Diencephalon (tissue), 1 donor: ENCODE results near the gene BNIPL. TPM values are rescaled to one million over a fixed set of nuclear protein-coding genes. Genes with fewer than 3 reads are reported as not detected.

Experiments
- small RNA-seq: library from RNA; depleted of rRNA; stranded (forward); fragments of <200 nt; gene quantifications from one replicate; pipeline ENCODE3, GENCODE V24; 2014
- total RNA-seq: library from RNA; depleted of rRNA; stranded (reverse); fragments of >200 nt; gene quantifications from one replicate; pipeline ENCODE4 v1.2.3, GENCODE V29; 2014

BNIPL gene, protein sequence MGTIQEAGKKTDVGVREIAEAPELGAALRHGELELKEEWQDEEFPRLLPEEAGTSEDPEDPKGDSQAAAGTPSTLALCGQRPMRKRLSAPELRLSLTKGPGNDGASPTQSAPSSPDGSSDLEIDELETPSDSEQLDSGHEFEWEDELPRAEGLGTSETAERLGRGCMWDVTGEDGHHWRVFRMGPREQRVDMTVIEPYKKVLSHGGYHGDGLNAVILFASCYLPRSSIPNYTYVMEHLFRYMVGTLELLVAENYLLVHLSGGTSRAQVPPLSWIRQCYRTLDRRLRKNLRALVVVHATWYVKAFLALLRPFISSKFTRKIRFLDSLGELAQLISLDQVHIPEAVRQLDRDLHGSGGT
- 0.23 TPM for total RNA-seq

GRCh38 chr1:151036356-151036755 is at the start of gene BNIPL:
TSS of gene BNIPL (plus strand) at chr1:151036586. CDS start at chr1:151036726, 140 bp downstream.

GRCh38 chr1:151006327-151007052 is 29.9 kb upstream of the BNIPL start, which contains the start of gene MINDY1:
TSS of gene MINDY1 (minus strand) at chr1:151006902. CDS start at chr1:151002617, 4,285 bp downstream.

DNA sequence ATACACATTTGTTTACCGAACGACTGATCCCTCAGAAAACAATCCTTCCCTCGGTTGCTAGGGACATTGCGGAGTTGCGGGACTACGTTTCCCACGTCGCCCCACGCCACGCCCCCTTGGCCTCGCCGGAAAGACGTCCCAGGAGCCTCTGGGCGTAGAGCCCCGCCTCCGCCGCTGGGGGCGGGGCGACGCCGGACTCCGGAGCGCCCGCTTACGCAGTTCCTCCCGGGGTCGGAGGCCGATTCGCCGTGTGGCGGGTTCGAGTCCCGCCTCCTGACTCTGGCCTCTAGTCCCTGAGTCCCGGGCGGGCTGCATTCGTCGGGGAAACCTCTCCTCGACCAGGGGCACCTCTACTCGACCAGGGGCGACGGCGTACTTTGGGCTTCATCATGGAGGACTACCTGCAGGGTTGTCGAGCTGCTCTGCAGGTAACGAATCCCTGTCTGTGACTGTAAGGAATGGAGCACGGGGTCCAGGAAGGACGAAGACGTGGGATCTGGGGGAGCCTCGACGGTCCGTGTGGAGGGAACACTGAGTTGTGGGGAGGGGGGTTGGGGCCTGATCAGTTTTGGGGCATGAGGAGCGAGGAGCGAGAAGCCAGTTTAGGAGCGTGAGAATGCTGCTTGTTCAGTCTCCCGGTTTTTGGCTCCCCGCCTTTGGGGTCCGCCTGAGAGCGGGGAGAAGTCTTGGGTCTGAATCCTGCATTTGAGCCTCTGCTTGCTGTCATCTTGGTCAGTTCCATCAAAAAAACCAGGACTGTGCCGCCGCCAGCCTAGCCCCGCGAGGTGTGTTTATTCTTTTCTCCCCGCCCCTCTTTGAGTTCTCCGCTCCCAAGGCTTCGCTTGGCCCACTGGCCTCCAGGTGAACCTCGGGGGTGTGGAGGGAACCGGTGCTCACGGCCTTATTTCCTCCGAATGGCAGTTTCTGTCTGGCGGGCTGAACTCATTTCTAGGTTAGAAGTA is 27.9 kb upstream of the BNIPL start, which contains the start of gene PRUNE1:
Gene PRUNE1, plus strand, starts transcription at position 206 of the 962 bp plus-strand sequence. Its CDS starts 184 bp downstream, at position 390.

DNA sequence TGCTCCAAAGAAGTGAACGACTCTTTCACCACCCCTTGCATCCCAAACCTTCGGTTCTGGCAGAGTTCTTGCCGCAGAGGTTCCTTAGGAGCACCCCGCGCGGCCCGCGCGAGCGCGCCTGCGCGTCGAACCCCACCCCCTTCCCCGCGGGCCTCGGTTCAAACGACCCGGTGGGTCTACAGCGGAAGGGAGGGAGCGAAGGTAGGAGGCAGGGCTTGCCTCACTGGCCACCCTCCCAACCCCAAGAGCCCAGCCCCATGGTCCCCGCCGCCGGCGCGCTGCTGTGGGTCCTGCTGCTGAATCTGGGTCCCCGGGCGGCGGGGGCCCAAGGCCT is 11.2 kb downstream of the BNIPL start, which contains the start of gene C1orf56:
Gene C1orf56, plus strand, starts transcription at position 161 of the 334 bp plus-strand sequence. Its CDS starts 97 bp downstream, at position 258.

GRCh38 chr1:151059109-151060006 is 23.0 kb downstream of the BNIPL start, which contains the start of gene CDC42SE1:
TSS of gene CDC42SE1 (minus strand) at chr1:151059622. CDS start at chr1:151055730, 3,892 bp downstream.

DNA sequence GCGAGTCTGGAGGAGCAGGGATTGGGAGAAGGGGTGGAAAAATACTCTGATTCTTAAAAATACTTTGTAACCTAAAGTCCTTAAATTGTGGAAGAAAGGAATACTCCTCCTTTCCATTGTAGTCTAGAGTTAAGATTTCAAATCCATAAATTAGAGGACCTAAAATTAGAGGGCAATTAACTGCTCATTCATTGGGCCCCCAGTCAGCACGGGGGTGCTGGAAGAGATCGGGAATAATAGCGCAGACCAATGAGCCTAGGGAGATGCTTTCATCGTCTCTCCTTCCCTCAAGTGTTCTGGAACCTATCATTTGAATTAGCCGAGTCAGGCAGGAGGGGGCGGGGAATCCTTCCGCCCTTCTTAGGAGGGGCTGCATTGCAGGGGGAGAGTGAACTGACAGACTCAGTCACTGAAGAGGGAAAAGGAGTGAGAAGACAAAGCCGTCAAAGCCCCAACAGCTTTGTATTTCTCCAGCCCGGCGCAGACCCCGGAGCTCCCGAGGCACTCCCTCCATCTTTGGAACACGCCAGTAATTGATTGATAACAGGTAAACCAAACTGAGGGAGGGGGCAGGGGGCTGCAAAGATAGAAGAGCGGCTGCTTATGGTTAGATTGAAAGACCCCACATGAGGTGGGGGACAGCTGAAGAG is 23.7 kb downstream of the BNIPL start, which contains the start of gene MLLT11:
Gene MLLT11, plus strand, starts transcription at position 391 of the 650 bp plus-strand sequence. CDS start 6,828 bp downstream, outside the sequence.

GRCh38 chr1:151070474-151071276 is 34.3 kb downstream of the BNIPL start, which contains the start of gene GABPB2:
TSS of gene GABPB2 (plus strand) at chr1:151070761. CDS start at chr1:151088190, 17,429 bp downstream.

Small RNA genes within 50 kb of the gene (small RNA-seq; reads per million reads assigned to genes)
- gene RNU6-884P = not detected

Other genes with a start within 250 kb of the BNIPL start
- gene CTSK, start 228.3 kb upstream of the BNIPL start, total RNA-seq = 5.3 TPM
- 27.5 TPM for gene ARNT, start 160.0 kb upstream of the BNIPL start, total RNA-seq
- not detected for gene CTXND2, start 149.4 kb upstream of the BNIPL start, total RNA-seq
- gene SETDB1, start 110.2 kb upstream of the BNIPL start, total RNA-seq = 51.0 TPM
- gene CERS2, start 61.8 kb upstream of the BNIPL start, total RNA-seq = 56.1 TPM
- gene ANXA9, start 54.3 kb upstream of the BNIPL start, total RNA-seq = not detected
- 18.2 TPM for gene MINDY1, start 29.7 kb upstream of the BNIPL start, total RNA-seq
- gene PRUNE1, start 28.1 kb upstream of the BNIPL start, total RNA-seq = 25.8 TPM
- 3.0 TPM for gene C1orf56, start 11.2 kb downstream of the BNIPL start, total RNA-seq
- gene CDC42SE1, start 23.0 kb downstream of the BNIPL start, total RNA-seq = 36.4 TPM
- 86.0 TPM for gene MLLT11, start 23.8 kb downstream of the BNIPL start, total RNA-seq
- 12.9 TPM for gene GABPB2, start 34.2 kb downstream of the BNIPL start, total RNA-seq
- 18.9 TPM for gene SEMA6C, start 110.0 kb downstream of the BNIPL start, total RNA-seq
- gene TNFAIP8L2, start 120.1 kb downstream of the BNIPL start, total RNA-seq = 2.3 TPM
- gene LYSMD1, start 129.3 kb downstream of the BNIPL start, total RNA-seq = 18.5 TPM
- gene SCNM1, start 129.6 kb downstream of the BNIPL start, total RNA-seq = 27.9 TPM
- not detected for gene TMOD4, start 139.4 kb downstream of the BNIPL start, total RNA-seq
- gene VPS72, start 153.6 kb downstream of the BNIPL start, total RNA-seq = 68.5 TPM
- gene PIP5K1A, start 162.0 kb downstream of the BNIPL start, total RNA-seq = 58.6 TPM
- 113 TPM for gene PSMD4, start 218.1 kb downstream of the BNIPL start, total RNA-seq
- gene ZNF687, start 245.7 kb downstream of the BNIPL start, total RNA-seq = 9.7 TPM